ENCODE data around the gene ISYNA1. TPM values are rescaled to one million over a fixed set of nuclear protein-coding genes. Genes with fewer than 3 reads are reported as not detected.
A peak's percentile ranks its signal among the peaks of the same experiment; 100 is the strongest.

ISYNA1 gene
- total and polyA plus RNA-seq, 2 of the 13 experiments (the other 11 are each of a cell fraction or from before 2014, with no cell fraction given): 29.6 to 48.5 TPM

- DNase-seq (ENCODE audit: low spot score): no peak
- TF ChIP-seq MEF2D (CRISPR knock-in tag; IDR thresholded peaks at IDR 0.05) (0 out of 2 replicates have a peak, but pooled peaks have one; percentile 30), NR2F1 (CRISPR knock-in tag; IDR thresholded peaks at IDR 0.05) (peak; percentile 49 to 60; a peak in 2 of 4 replicates), NFYB (CRISPR knock-in tag; IDR thresholded peaks at IDR 0.05) (no peak), NR2C2 (CRISPR knock-in tag; IDR thresholded peaks at IDR 0.05; ENCODE audit: borderline replicate concordance) (peak; percentile 54; the same call in 1 of the 2 replicates), TEF (CRISPR knock-in tag; IDR thresholded peaks at IDR 0.05) (no peak), RXRB (CRISPR knock-in tag; IDR thresholded peaks at IDR 0.05; ENCODE audit: borderline replicate concordance) (peak; percentile 92), ZNF614 (CRISPR knock-in tag; IDR thresholded peaks at IDR 0.05; ENCODE audit: borderline replicate concordance) (no peak), GPBP1L1 (CRISPR knock-in tag; IDR thresholded peaks at IDR 0.05) (no peak), CBX2 (IDR thresholded peaks at IDR 0.05; ENCODE audit: low read depth, low read length) (no peak), CBX2 (CRISPR knock-in tag; IDR thresholded peaks at IDR 0.05; ENCODE audit: low read depth) (no peak), IRF9 (CRISPR knock-in tag; IDR thresholded peaks at IDR 0.05; ENCODE audit: borderline replicate concordance) (0 out of 2 replicates have a peak, but pooled peaks have one; percentile 40), KDM2A (CRISPR knock-in tag; IDR thresholded peaks at IDR 0.05; ENCODE audit: borderline replicate concordance, low read depth) (no peak), BHLHE40 (IDR thresholded peaks at IDR 0.05; ENCODE audit: low read length) (no peak), SMARCE1 (IDR thresholded peaks at IDR 0.05; ENCODE audit: borderline replicate concordance) (no peak), RARG (CRISPR knock-in tag; IDR thresholded peaks at IDR 0.05; ENCODE audit: low read depth) (no peak), ZUFSP (CRISPR knock-in tag; IDR thresholded peaks at IDR 0.05; ENCODE audit: borderline replicate concordance) (no peak), IKZF5 (CRISPR knock-in tag; IDR thresholded peaks at IDR 0.05) (no peak)
These were observed 23.3 kb downstream of the ISYNA1 start for GRCh38 chr19:18414504-18415177.

More at GRCh38 chr19:18414504-18415177, 23.3 kb downstream of the ISYNA1 start:
- ChIA-PET CTCF (ENCODE audit: low intra/inter-chr PET ratio, low total read pairs) (no interaction called here), POLR2A (interaction anchor here (0.6 to 2.9 kb wide), 7 partner anchors 13 to 135 kb away, joined by 3 to 12 read pairs (median 4); partner anchors contain the start of genes GDF15 and JUND)
- ATAC-seq (peak; percentile 3; the same call in 2 of the 3 replicates), FAIRE-seq (peak; percentile 30)
- Histone ChIP-seq H3K9me3 (ENCODE audit: low read length) (no peaks in the 10 kb centered on the region), H4K20me1 (ENCODE audit: insufficient read depth, low read length) (no peaks in the 10 kb centered on the region), H3K9ac (ENCODE audit: insufficient read depth, low read depth, low read length) (no peak overlapping the region), H2AFZ (ENCODE audit: low read length) (no peak overlapping the region), H3K4me1 (ENCODE audit: insufficient read depth, low read length) (peaks cover 64% of the 10 kb centered on the region), H3K27ac (ENCODE audit: extremely low read length, insufficient read depth, low read length) (no peak overlapping the region), H3K4me3 (replicated peaks in 1 of 3; ENCODE audit: insufficient read depth in 1 of 3, low read depth in 2 of 3, low read length in 3 of 3) (peak overlapping the region in 1 of 3 experiments; percentile 31; a peak in 1 of 6 replicates), H3K79me2 (ENCODE audit: insufficient read depth, low read length) (no peaks in the 10 kb centered on the region), H3K4me2 (ENCODE audit: low read depth, low read length) (peak overlapping the region; percentile 60), H3K27me3 (ENCODE audit: control insufficient read depth in 1 of 2, insufficient read depth in 2 of 2, low read length in 2 of 2) (no peaks in the 10 kb centered on the region), H3K36me3 (replicated peaks in 1 of 2; ENCODE audit: control insufficient read depth in 1 of 2, insufficient read depth in 2 of 2, low read length in 2 of 2) (no peaks in the 10 kb centered on the region)
- no TSS peak for BruUV-seq (replicated peaks)
- WGBS (ENCODE audit: low lambda C conversion rate): 2% methylated on average over 4 of the region's 11 CpGs
- in situ Hi-C loops (cut with HindIII; ENCODE audit: extremely low pct_ligation_motif_present, low pct_unique_long_range_greater_than_20kb): loop anchor here (10.0 kb wide), 2 partner anchors 140 to 210 kb away; partner anchors contain the start of genes IQCN and RAB3A
- intact Hi-C loops (cut with micrococcal nuclease; ENCODE audit: unreplicated experiment): loop anchor here (5.0 kb wide), 3 partner anchors 77 to 207 kb away; no protein-coding TSS in a partner anchor
